H1 (cell line): ENCODE results near the gene GAPT. TPM values are rescaled to one million over a fixed set of nuclear protein-coding genes. Genes with fewer than 3 reads are reported as not detected.

Source experiments
- FOSL1 ChIP-seq: IDR thresholded peaks from 2 replicates; pipeline ENCODE4 v1.6.1; 2011; ENCODE audit warnings: mild to moderate bottlenecking, low read depth, low read length, moderate library complexity; ENCODE audit not compliant: insufficient read depth
- JUND ChIP-seq: IDR thresholded peaks from 2 replicates; pipeline ENCODE4 v1.6.1; 2011; ENCODE audit warnings: mild to moderate bottlenecking, improper control_type of control experiment, low read length
- polyA plus RNA-seq, 7 experiments: library from polyadenylated mRNA; depleted of rRNA in 3 of 7; stranded (reverse) in 5 of 7; unstranded in 2 of 7; fragments of >200 nt in 5 of 7; fragments of 200-250 nt in 2 of 7; gene quantifications; 1 replicate in 5 of 7; 2 replicates in 1 of 7; 4 replicates in 1 of 7; pipeline versions ENCODE4 v1.2.1 to v1.2.3, GENCODE V29; 2011 to 2013; ENCODE audit warnings: missing spikeins in 2 of 7, mixed read lengths in 2 of 7
- total RNA-seq: library from RNA; stranded (reverse); fragmentation: NEBNext Ultra II Directional; extraction: Animal tissue kit (Norgen Biotek cat#: 25700); gene quantifications from 2 replicates; pipeline ENCODE4 v1.2.1, GENCODE V29; 2021

The GAPT gene
- total and polyA plus RNA-seq, 2 of the 8 experiments (the other 6 are each of a cell fraction or from before 2014, with no cell fraction given): not detected

- TF ChIP-seq JUND (no peak), FOSL1 (no peak)
Observed at GRCh38 chr5:58482536-58482935, 8.7 kb upstream of the GAPT start (continued).
